ENCODE measurements around the gene KANSL3. TPM values are rescaled to one million over a fixed set of nuclear protein-coding genes. Genes with fewer than 3 reads are reported as not detected.

KANSL3 gene
- total RNA-seq, 1 donor from 2014 or later, result 23.5 TPM

DNA sequence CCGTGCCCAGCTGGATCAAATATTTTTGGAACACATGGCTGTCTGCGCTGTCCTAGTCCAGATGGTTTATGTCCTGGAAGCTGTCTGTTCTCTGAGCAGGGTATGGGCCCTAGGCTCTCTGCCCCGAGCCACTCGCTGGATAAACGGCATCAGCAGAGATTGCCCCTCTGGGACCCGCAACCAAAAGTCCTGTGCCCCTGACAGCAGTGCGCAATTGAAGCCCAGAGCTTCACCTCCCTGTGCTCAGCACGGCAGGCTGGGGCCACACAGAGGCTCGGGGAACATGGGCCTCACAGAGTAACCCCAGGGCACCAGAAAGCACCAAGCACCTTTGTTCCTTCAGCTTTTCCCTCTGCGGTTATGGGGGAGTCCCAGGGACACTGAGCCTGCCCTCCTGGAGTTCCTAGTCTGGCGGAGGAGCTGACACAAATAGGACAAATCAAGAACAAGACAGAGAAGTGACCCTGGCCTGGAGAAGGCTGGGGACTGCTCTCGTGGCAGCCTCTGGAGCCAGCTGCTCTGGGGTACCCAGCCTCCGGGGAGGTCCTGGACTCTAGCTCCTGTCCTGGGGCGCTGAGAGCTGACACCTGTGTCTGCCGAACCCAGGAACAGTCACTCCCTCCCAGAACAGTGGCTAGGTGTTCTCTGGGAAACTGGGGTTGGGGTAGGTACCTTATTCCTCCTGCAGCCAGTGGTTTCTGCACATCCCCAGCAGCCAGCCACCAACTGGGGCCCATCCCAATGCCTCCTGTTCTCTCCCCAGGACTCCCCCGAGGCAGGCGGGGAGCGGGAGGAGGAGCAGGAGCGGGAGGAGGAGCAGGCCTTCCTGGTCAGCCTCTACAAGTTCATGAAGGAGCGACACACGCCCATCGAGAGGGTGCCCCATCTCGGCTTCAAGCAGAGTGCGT, 89.3 kb downstream of the KANSL3 start:
- H3K27ac ChIP-seq (ENCODE audit: low read depth, low read length), result no peak overlapping the region
- no peaks in the 10 kb centered on the region for H3K27me3 ChIP-seq (ENCODE audit: control insufficient read depth in 3 of 3, insufficient read depth in 3 of 3, low read length in 3 of 3)
- H3K4me3 ChIP-seq (ENCODE audit: low read length in 3 of 3), result no peak overlapping the region
- peak overlapping the region in 2 of 3 donors; percentile 6 to 57 for H3K9ac ChIP-seq (ENCODE audit: low read depth in 1 of 3, low read length in 3 of 3)
- no peaks in the 10 kb centered on the region for H3K9me3 ChIP-seq (ENCODE audit: control insufficient read depth in 3 of 3, low read length in 3 of 3)
- peaks cover 33 to 69% (median 42%) of the 10 kb centered on the region in 3 donors for H3K36me3 ChIP-seq (ENCODE audit: control insufficient read depth in 3 of 3, insufficient read depth in 3 of 3, low read length in 3 of 3)
- H3K4me1 ChIP-seq (ENCODE audit: control insufficient read depth in 3 of 3, insufficient read depth in 3 of 3, low read length in 3 of 3), result peaks cover 2 to 42% (median 16%) of the 10 kb centered on the region in 3 donors

DNA sequence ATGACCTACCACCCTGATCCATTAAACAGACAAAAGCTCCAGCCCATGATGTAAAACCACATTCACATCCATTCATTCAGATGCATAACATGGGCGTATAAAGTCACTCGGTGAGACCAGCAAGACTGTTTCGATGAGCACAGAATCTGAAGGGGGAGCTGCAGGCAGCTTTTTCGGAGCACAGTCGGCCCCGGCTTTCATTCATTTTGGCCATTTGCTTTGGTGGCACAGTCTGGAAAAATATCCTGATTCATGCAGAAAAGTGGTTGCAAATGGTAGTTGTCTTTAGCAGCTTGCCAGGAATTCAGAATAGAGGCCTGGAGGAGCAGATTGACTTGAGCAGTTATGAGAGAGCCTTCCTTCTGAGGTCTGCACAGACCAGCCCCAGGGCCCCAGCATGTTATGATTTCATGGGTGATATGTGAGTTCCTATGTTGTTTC, 90.4 kb downstream of the KANSL3 start:
- Histone ChIP-seq H3K9ac (ENCODE audit: low read depth in 1 of 3, low read length in 3 of 3) (no peak overlapping the region), H3K27ac (ENCODE audit: low read depth, low read length) (no peak overlapping the region), H3K9me3 (ENCODE audit: control insufficient read depth in 3 of 3, low read length in 3 of 3) (no peaks in the 10 kb centered on the region), H3K4me3 (ENCODE audit: low read length in 3 of 3) (no peak overlapping the region), H3K27me3 (ENCODE audit: control insufficient read depth in 3 of 3, insufficient read depth in 3 of 3, low read length in 3 of 3) (no peaks in the 10 kb centered on the region), H3K4me1 (ENCODE audit: control insufficient read depth in 3 of 3, insufficient read depth in 3 of 3, low read length in 3 of 3) (peaks cover 2 to 44% (median 13%) of the 10 kb centered on the region in 3 donors), H3K36me3 (ENCODE audit: control insufficient read depth in 3 of 3, insufficient read depth in 3 of 3, low read length in 3 of 3) (peaks cover 37 to 68% (median 42%) of the 10 kb centered on the region in 3 donors)

DNA sequence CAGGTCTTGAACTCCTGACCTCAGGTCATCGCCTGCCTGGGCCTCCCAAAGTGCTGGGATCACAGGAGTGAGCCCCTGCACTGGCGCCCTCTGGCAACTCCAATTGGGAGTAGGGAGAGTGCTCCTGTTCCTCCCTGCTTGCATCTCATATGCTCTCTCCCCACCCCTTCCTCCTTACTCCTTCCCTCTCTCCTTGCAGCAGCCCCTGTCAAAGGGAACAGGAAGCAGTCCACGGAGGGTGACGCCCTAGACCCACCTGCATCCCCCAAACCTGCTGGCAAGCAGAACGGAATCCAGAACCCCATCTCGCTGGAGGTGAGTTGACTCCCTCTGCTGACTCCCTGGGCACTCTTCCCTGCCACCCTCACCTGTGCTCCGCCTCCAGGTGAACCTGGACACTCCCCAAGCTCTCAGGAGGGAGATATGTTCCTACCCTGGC, 90.9 kb downstream of the KANSL3 start:
- Histone ChIP-seq H3K9me3 (ENCODE audit: control insufficient read depth in 3 of 3, low read length in 3 of 3) (no peaks in the 10 kb centered on the region), H3K27me3 (ENCODE audit: control insufficient read depth in 3 of 3, insufficient read depth in 3 of 3, low read length in 3 of 3) (no peaks in the 10 kb centered on the region), H3K36me3 (ENCODE audit: control insufficient read depth in 3 of 3, insufficient read depth in 3 of 3, low read length in 3 of 3) (peaks cover 37 to 65% (median 40%) of the 10 kb centered on the region in 3 donors), H3K9ac (ENCODE audit: low read depth in 1 of 3, low read length in 3 of 3) (no peak overlapping the region), H3K27ac (ENCODE audit: low read depth, low read length) (no peak overlapping the region), H3K4me1 (ENCODE audit: control insufficient read depth in 3 of 3, insufficient read depth in 3 of 3, low read length in 3 of 3) (peaks cover 4 to 47% (median 18%) of the 10 kb centered on the region in 3 donors), H3K4me3 (ENCODE audit: low read length in 3 of 3) (no peak overlapping the region)

DNA sequence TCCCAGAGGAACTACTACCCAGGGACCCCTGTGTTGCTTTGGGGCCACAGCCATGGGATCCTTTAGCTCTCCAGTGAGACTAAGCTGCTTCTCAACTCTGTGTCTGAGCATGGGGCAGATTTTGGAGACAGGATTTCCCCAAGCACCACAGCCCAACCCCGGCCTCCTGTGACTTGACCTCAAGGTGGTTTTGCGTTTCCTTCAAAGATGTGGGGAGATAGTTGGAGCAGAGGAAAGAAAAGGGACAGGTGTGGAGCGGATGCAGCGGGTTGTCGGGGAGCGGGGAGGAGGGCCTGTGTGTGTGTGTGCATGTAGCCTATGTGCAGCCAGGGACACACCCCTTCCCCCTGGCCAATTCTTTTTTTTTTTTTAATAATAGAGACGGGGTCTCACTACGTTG, 91.3 kb downstream of the KANSL3 start:
- H3K27ac ChIP-seq (ENCODE audit: low read depth, low read length), result no peak overlapping the region
- no peak overlapping the region for H3K4me3 ChIP-seq (ENCODE audit: low read length in 3 of 3)
- H3K27me3 ChIP-seq (ENCODE audit: control insufficient read depth in 3 of 3, insufficient read depth in 3 of 3, low read length in 3 of 3), result no peaks in the 10 kb centered on the region
- H3K4me1 ChIP-seq (ENCODE audit: control insufficient read depth in 3 of 3, insufficient read depth in 3 of 3, low read length in 3 of 3), result peaks cover 9 to 52% (median 22%) of the 10 kb centered on the region in 3 donors
- H3K9ac ChIP-seq (ENCODE audit: low read depth in 1 of 3, low read length in 3 of 3), result peak overlapping the region in 1 of 3 donors; percentile 3
- peaks cover 32 to 61% (median 37%) of the 10 kb centered on the region in 3 donors for H3K36me3 ChIP-seq (ENCODE audit: control insufficient read depth in 3 of 3, insufficient read depth in 3 of 3, low read length in 3 of 3)
- H3K9me3 ChIP-seq (ENCODE audit: control insufficient read depth in 3 of 3, low read length in 3 of 3), result no peaks in the 10 kb centered on the region

DNA sequence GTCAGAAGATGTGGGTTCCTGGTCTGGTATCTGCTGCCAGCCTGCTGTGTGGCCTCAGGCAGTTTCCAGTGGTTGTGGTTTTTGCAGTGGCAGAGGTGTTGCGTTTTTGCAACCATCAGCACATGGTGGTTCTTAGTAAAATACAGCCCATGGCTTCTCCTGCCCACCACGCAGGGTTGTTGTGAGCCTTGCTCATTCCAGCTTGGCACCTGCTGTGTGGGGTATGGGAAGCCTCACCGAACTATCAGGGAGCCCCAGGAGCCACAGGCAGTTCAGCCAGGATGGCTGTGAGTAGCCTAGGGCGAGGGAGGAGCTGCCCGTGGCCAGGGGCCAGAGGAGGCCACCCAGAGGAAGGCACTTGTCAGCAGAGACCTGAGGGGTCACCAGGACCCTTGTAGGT, 91.8 kb downstream of the KANSL3 start:
- Histone ChIP-seq H3K27me3 (ENCODE audit: control insufficient read depth in 3 of 3, insufficient read depth in 3 of 3, low read length in 3 of 3) (no peaks in the 10 kb centered on the region), H3K4me3 (ENCODE audit: low read length in 3 of 3) (no peak overlapping the region), H3K9me3 (ENCODE audit: control insufficient read depth in 3 of 3, low read length in 3 of 3) (no peaks in the 10 kb centered on the region), H3K9ac (ENCODE audit: low read depth in 1 of 3, low read length in 3 of 3) (peak overlapping the region in 1 of 3 donors; percentile 3), H3K36me3 (ENCODE audit: control insufficient read depth in 3 of 3, insufficient read depth in 3 of 3, low read length in 3 of 3) (peaks cover 30 to 56% (median 32%) of the 10 kb centered on the region in 3 donors), H3K4me1 (ENCODE audit: control insufficient read depth in 3 of 3, insufficient read depth in 3 of 3, low read length in 3 of 3) (peaks cover 13 to 56% (median 27%) of the 10 kb centered on the region in 3 donors), H3K27ac (ENCODE audit: low read depth, low read length) (no peak overlapping the region)

Other genes with a start within 250 kb of the KANSL3 start
- not detected for gene NEURL3, start 133.0 kb downstream of the KANSL3 start, total RNA-seq
- gene ARID5A, start 101.6 kb downstream of the KANSL3 start, total RNA-seq, result 9.9 TPM
- 0.52 TPM for gene FER1L5, start 4.5 kb upstream of the KANSL3 start, total RNA-seq
- gene LMAN2L, start 101.8 kb upstream of the KANSL3 start, total RNA-seq, result 37.1 TPM
- 6.3 TPM for gene CNNM4, start 122.6 kb upstream of the KANSL3 start, total RNA-seq
- 4.2 TPM for gene CNNM3, start 178.0 kb upstream of the KANSL3 start, total RNA-seq
- gene ANKRD23, start 205.7 kb upstream of the KANSL3 start, total RNA-seq, result 5.2 TPM
- 3.7 TPM for gene ANKRD39, start 219.7 kb upstream of the KANSL3 start, total RNA-seq
- 29.7 TPM for gene SEMA4C, start 231.8 kb upstream of the KANSL3 start, total RNA-seq

Data from skeletal muscle tissue (tissue), 4 donors.